A673 (cell line): ENCODE data around the gene HS3ST3A1.

Source experiments
- EZH2 ChIP-seq: fragments of 200-600 bp; sonication (generic); IDR thresholded peaks from 2 replicates; pipeline ENCODE4 v1.6.1; 2017; ENCODE audit warnings: borderline replicate concordance, low read depth, mild to moderate bottlenecking, mixed read lengths, antibody characterized with exemption, low read length; ENCODE audit not compliant: poor library complexity, severe bottlenecking
- TF ChIP-seq, protein P1 (sequence below): fragments of 300-800, 200-600 bp; sonication (generic); conservative IDR thresholded peaks from 2 replicates; pipeline ENCODE4 v1.5.1; 2017; ENCODE audit warnings: low read depth, mild to moderate bottlenecking, antibody characterized with exemption, low read length, moderate library complexity, mixed read lengths

GRCh38 chr17:13596241-13596923, 5.3 kb downstream of the HS3ST3A1 start:
- TF ChIP-seq, protein P1, sequence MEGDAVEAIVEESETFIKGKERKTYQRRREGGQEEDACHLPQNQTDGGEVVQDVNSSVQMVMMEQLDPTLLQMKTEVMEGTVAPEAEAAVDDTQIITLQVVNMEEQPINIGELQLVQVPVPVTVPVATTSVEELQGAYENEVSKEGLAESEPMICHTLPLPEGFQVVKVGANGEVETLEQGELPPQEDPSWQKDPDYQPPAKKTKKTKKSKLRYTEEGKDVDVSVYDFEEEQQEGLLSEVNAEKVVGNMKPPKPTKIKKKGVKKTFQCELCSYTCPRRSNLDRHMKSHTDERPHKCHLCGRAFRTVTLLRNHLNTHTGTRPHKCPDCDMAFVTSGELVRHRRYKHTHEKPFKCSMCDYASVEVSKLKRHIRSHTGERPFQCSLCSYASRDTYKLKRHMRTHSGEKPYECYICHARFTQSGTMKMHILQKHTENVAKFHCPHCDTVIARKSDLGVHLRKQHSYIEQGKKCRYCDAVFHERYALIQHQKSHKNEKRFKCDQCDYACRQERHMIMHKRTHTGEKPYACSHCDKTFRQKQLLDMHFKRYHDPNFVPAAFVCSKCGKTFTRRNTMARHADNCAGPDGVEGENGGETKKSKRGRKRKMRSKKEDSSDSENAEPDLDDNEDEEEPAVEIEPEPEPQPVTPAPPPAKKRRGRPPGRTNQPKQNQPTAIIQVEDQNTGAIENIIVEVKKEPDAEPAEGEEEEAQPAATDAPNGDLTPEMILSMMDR = no peak
- TF ChIP-seq EZH2 = no peak
